HEK293 (cell line): ENCODE data around the gene PJA2.
A peak's percentile ranks its signal among the peaks of the same experiment; 100 is the strongest.

Source experiments
- CTCF ChIA-PET: fragments of 350-600 bp; formaldehyde crosslinking; extraction: SDS; loops from one replicate; lab custom pipeline; 2021; ENCODE audit warnings: antibody characterized with exemption; lab: Yijun Ruan, JAX
- POLR2A ChIA-PET: fragments of 300-600 bp; formaldehyde crosslinking; extraction: SDS; loops from one replicate; lab custom pipeline; 2020; ENCODE audit warnings: antibody characterized with exemption, inconsistent platforms; lab: Yijun Ruan, JAX
- H3K27ac ChIP-seq: fragments of 200-500 bp; sonication (Bioruptor generic); 2 replicates; pipeline ENCODE4 v1.5.1; 2014; ENCODE audit warnings: low read depth, low read length, control low read depth, inconsistent platforms; ENCODE audit errors: extremely low read depth
- H3K36me3 ChIP-seq, 2 experiments: fragments of 200-500 bp in 1 of 2; sonication (Bioruptor generic) in 1 of 2; 1 replicate in 1 of 2; 2 replicates in 1 of 2; pipeline ENCODE4 v1.5.1; 2014 to 2017; ENCODE audit warnings: inconsistent platforms in 2 of 2, low read length in 2 of 2; ENCODE audit not compliant: control insufficient read depth in 2 of 2, insufficient read depth in 1 of 2
- H3K4me1 ChIP-seq: fragments of 200-500 bp; sonication (Bioruptor generic); 2 replicates; pipeline ENCODE4 v1.5.1; 2014; ENCODE audit warnings: mild to moderate bottlenecking, low read length, inconsistent platforms; ENCODE audit not compliant: control insufficient read depth, insufficient read depth
- H3K4me3 ChIP-seq: 2 replicates; pipeline ENCODE4 v1.5.1; 2011; ENCODE audit warnings: low read depth, mild to moderate bottlenecking, control low read depth, low read length, moderate library complexity
- H3K9me3 ChIP-seq: fragments of 200-500 bp; sonication (Bioruptor generic); 2 replicates; pipeline ENCODE4 v1.5.1; 2014; ENCODE audit warnings: low read depth, low read length, inconsistent platforms; ENCODE audit not compliant: control insufficient read depth, insufficient read depth
- BCL11A ChIP-seq: fragments of 450-650 bp; formaldehyde crosslinking; IDR thresholded peaks from 2 replicates; pipeline ENCODE4 v1.5.1; 2016; ENCODE audit warnings: low read depth, missing biosample characterization, missing genetic modification characterization
- FEZF1 ChIP-seq: fragments of 450-650 bp; formaldehyde crosslinking; IDR thresholded peaks from 2 replicates; pipeline ENCODE4 v1.5.1; 2016; ENCODE audit warnings: missing biosample characterization, missing genetic modification characterization
- IKZF3 ChIP-seq: fragments of 450-650 bp; IDR thresholded peaks from 2 replicates; pipeline ENCODE4 v1.5.0; 2018; ENCODE audit warnings: missing biosample characterization, mild to moderate bottlenecking, missing genetic modification characterization, moderate library complexity
- KLF10 ChIP-seq: fragments of 450-650 bp; IDR thresholded peaks from 2 replicates; pipeline ENCODE4 v1.5.1; 2018; ENCODE audit warnings: missing biosample characterization, mild to moderate bottlenecking, missing genetic modification characterization
- MEIS1 ChIP-seq: sonication (generic); formaldehyde crosslinking; IDR thresholded peaks from 2 replicates; pipeline ENCODE4 v1.8.1; 2022; ENCODE audit warnings: missing genetic modification reagents, mild to moderate bottlenecking, borderline replicate concordance
- REPIN1 ChIP-seq: fragments of 450-650 bp; formaldehyde crosslinking; IDR thresholded peaks from 2 replicates; pipeline ENCODE4 v1.5.1; 2017; ENCODE audit warnings: missing biosample characterization, missing genetic modification characterization, low read depth
- SETDB1 ChIP-seq: IDR thresholded peaks from one replicate; pipeline ENCODE4 v1.6.1; 2017; ENCODE audit warnings: mild to moderate bottlenecking, low read length, moderate library complexity, mixed read lengths; ENCODE audit not compliant: insufficient read length
- SP3 ChIP-seq: fragments of 450-650 bp; formaldehyde crosslinking; IDR thresholded peaks from 2 replicates; pipeline ENCODE4 v1.5.1; 2016; ENCODE audit warnings: missing biosample characterization, missing genetic modification characterization
- TRIM28 ChIP-seq: IDR thresholded peaks from 2 replicates; pipeline ENCODE4 v1.6.1; 2011; ENCODE audit warnings: low read length, control low read depth, borderline replicate concordance
- ZFHX2 ChIP-seq: fragments of 450-650 bp; formaldehyde crosslinking; conservative IDR thresholded peaks from 2 replicates; pipeline ENCODE4 v1.5.1; 2016; ENCODE audit warnings: missing biosample characterization, missing genetic modification characterization
- ZFP37 ChIP-seq: fragments of 450-650 bp; formaldehyde crosslinking; IDR thresholded peaks from 2 replicates; pipeline ENCODE4 v1.5.1; 2016; ENCODE audit warnings: missing biosample characterization, missing genetic modification characterization
- ZNF146 ChIP-seq: fragments of 450-650 bp; formaldehyde crosslinking; IDR thresholded peaks from 2 replicates; pipeline ENCODE4 v1.5.1; 2016; ENCODE audit warnings: missing biosample characterization, missing genetic modification characterization
- ZNF175 ChIP-seq: fragments of 450-650 bp; formaldehyde crosslinking; IDR thresholded peaks from 2 replicates; pipeline ENCODE4 v1.5.1; 2016; ENCODE audit warnings: missing biosample characterization, missing genetic modification characterization
- ZNF211 ChIP-seq: fragments of 450-650 bp; formaldehyde crosslinking; IDR thresholded peaks from 2 replicates; pipeline ENCODE4 v1.5.1; 2016; ENCODE audit warnings: low read depth, missing biosample characterization, missing genetic modification characterization
- ZNF335 ChIP-seq: fragments of 450-650 bp; formaldehyde crosslinking; conservative IDR thresholded peaks from 2 replicates; pipeline ENCODE4 v1.5.1; 2016; ENCODE audit warnings: missing biosample characterization, missing genetic modification characterization
- ZNF341 ChIP-seq: fragments of 450-650 bp; formaldehyde crosslinking; IDR thresholded peaks from 2 replicates; pipeline ENCODE4; 2016; ENCODE audit warnings: low read depth, missing biosample characterization, missing genetic modification characterization
- ZNF391 ChIP-seq: fragments of 450-650 bp; formaldehyde crosslinking; IDR thresholded peaks from 2 replicates; pipeline ENCODE4 v1.5.1; 2016; ENCODE audit warnings: low read depth, missing biosample characterization, missing genetic modification characterization, borderline replicate concordance
- ZNF433 ChIP-seq: fragments of 450-650 bp; formaldehyde crosslinking; IDR thresholded peaks from 2 replicates; pipeline ENCODE4 v1.5.1; 2016; ENCODE audit warnings: missing biosample characterization, missing genetic modification characterization, low read depth
- ZNF510 ChIP-seq: fragments of 450-650 bp; formaldehyde crosslinking; IDR thresholded peaks from 2 replicates; pipeline ENCODE4 v1.5.1; 2018; ENCODE audit warnings: mild to moderate bottlenecking, missing genetic modification characterization, missing biosample characterization; ENCODE audit not compliant: insufficient replicate concordance
- ZNF521 ChIP-seq: fragments of 450-650 bp; formaldehyde crosslinking; IDR thresholded peaks from 2 replicates; pipeline ENCODE4 v1.5.1; 2017; ENCODE audit warnings: missing biosample characterization, mild to moderate bottlenecking, missing genetic modification characterization
- ZNF623 ChIP-seq: fragments of 450-650 bp; formaldehyde crosslinking; IDR thresholded peaks from 2 replicates; pipeline ENCODE4 v1.5.1; 2016; ENCODE audit warnings: missing biosample characterization, missing genetic modification characterization
- ZNF629 ChIP-seq: fragments of 450-650 bp; formaldehyde crosslinking; IDR thresholded peaks from 2 replicates; pipeline ENCODE4 v1.5.1; 2017; ENCODE audit warnings: missing biosample characterization, missing genetic modification characterization
- ZNF747 ChIP-seq: fragments of 450-650 bp; formaldehyde crosslinking; IDR thresholded peaks from 2 replicates; pipeline ENCODE4 v1.5.1; 2016; ENCODE audit warnings: missing biosample characterization, missing genetic modification characterization
- ZNF837 ChIP-seq: fragments of 450-650 bp; formaldehyde crosslinking; IDR thresholded peaks from 2 replicates; pipeline ENCODE4 v1.5.1; 2016; ENCODE audit warnings: missing biosample characterization, missing genetic modification characterization
- ZSCAN30 ChIP-seq: fragments of 450-650 bp; IDR thresholded peaks from 2 replicates; pipeline ENCODE4 v1.5.1; 2018; ENCODE audit warnings: missing biosample characterization, mild to moderate bottlenecking, missing genetic modification characterization, moderate library complexity
- ZXDB ChIP-seq: fragments of 450-650 bp; formaldehyde crosslinking; IDR thresholded peaks from 2 replicates; pipeline ENCODE4 v1.5.1; 2016; ENCODE audit warnings: missing biosample characterization, missing genetic modification characterization
- TF ChIP-seq, protein P1 (sequence below): fragments of 450-650 bp; formaldehyde crosslinking; IDR thresholded peaks from 2 replicates; pipeline ENCODE4; 2016; ENCODE audit warnings: missing biosample characterization, missing genetic modification characterization
- TF ChIP-seq, protein P2 (sequence below): fragments of 450-650 bp; formaldehyde crosslinking; IDR thresholded peaks from 2 replicates; pipeline ENCODE4 v1.5.1; 2016; ENCODE audit warnings: missing biosample characterization, missing genetic modification characterization, low read depth
- TF ChIP-seq, protein P3 (sequence below): fragments of 450-650 bp; formaldehyde crosslinking; IDR thresholded peaks from 2 replicates; pipeline ENCODE4 v1.5.1; 2017; ENCODE audit warnings: missing biosample characterization, missing genetic modification characterization
- TF ChIP-seq, protein P4 (sequence below): fragments of 450-650 bp; formaldehyde crosslinking; IDR thresholded peaks from 2 replicates; pipeline ENCODE4 v1.5.1; 2016; ENCODE audit warnings: missing biosample characterization, missing genetic modification characterization

PJA2 gene, protein sequence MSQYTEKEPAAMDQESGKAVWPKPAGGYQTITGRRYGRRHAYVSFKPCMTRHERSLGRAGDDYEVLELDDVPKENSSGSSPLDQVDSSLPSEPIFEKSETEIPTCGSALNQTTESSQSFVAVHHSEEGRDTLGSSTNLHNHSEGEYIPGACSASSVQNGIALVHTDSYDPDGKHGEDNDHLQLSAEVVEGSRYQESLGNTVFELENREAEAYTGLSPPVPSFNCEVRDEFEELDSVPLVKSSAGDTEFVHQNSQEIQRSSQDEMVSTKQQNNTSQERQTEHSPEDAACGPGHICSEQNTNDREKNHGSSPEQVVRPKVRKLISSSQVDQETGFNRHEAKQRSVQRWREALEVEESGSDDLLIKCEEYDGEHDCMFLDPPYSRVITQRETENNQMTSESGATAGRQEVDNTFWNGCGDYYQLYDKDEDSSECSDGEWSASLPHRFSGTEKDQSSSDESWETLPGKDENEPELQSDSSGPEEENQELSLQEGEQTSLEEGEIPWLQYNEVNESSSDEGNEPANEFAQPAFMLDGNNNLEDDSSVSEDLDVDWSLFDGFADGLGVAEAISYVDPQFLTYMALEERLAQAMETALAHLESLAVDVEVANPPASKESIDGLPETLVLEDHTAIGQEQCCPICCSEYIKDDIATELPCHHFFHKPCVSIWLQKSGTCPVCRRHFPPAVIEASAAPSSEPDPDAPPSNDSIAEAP

DNA sequence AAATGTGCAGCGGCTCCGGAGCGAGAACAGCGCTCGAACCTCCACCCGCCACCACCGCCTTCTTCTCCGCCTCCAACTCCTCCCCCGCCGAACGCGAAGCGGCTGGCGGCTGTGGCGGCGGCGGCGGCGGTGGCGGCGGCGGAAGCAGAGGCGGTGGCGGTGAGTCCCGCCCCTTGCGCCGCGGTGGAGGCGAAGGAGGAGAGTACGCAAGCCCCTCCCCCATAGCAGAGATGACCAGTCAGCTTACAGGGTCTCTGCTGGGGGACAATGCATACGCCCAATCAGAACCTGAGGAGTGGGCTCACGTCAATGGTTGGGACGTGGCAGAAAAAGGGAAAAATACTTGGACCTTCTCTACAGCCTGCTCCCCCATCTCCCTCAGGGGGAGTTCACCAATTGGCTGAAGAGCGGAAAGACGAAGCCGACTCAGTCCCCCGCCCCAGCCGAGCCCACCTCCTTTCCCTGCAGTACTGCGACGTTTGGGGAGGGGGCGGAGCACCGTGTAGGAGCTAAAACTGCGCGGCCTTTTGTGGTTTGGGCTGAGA is at the start of gene PJA2:
PJA2 (minus strand) TSS at position 131 of the 545 bp plus-strand sequence. CDS start 26,541 bp downstream, outside the sequence.
- CTCF ChIA-PET = interaction anchor here (0.6 to 0.9 kb wide), 4 partner anchors 58 to 666 kb away, joined by 3 to 5 read pairs (median 3); no protein-coding TSS in a partner anchor
- POLR2A ChIA-PET = interaction anchor here (0.6 to 1.5 kb wide), 6 partner anchors 15 to 682 kb away, joined by 3 to 11 read pairs (median 4); partner anchors contain the start of gene FER
- TF ChIP-seq ZNF391 (tag by site-specific recombination) = no peak
- TF ChIP-seq SETDB1 = no peak
- TF ChIP-seq ZSCAN30 (tag by site-specific recombination) = no peak
- no peak for TF ChIP-seq ZNF521
- TF ChIP-seq ZNF510 (tag by site-specific recombination) = no peak
- no peak for TF ChIP-seq MEIS1 (CRISPR knock-in tag)
- peak; percentile 89 for TF ChIP-seq IKZF3
- TF ChIP-seq, protein P1, sequence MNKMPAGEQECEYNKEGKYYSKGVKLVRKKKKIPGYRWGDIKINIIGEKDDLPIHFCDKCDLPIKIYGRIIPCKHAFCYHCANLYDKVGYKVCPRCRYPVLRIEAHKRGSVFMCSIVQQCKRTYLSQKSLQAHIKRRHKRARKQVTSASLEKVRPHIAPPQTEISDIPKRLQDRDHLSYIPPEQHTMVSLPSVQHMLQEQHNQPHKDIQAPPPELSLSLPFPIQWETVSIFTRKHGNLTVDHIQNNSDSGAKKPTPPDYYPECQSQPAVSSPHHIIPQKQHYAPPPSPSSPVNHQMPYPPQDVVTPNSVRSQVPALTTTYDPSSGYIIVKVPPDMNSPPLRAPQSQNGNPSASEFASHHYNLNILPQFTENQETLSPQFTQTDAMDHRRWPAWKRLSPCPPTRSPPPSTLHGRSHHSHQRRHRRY = no peak
- no peak for TF ChIP-seq ZFP37 (tag by site-specific recombination)
- TF ChIP-seq SP3 (tag by site-specific recombination) = peak; percentile 69; the same call in 1 of the 2 replicates
- no peak for TF ChIP-seq ZXDB (tag by site-specific recombination)
- TF ChIP-seq ZNF146 (tag by site-specific recombination) = no peak
- TF ChIP-seq ZNF747 (tag by site-specific recombination) = no peak
- no peak for TF ChIP-seq FEZF1 (tag by site-specific recombination)
- TF ChIP-seq, protein P2, sequence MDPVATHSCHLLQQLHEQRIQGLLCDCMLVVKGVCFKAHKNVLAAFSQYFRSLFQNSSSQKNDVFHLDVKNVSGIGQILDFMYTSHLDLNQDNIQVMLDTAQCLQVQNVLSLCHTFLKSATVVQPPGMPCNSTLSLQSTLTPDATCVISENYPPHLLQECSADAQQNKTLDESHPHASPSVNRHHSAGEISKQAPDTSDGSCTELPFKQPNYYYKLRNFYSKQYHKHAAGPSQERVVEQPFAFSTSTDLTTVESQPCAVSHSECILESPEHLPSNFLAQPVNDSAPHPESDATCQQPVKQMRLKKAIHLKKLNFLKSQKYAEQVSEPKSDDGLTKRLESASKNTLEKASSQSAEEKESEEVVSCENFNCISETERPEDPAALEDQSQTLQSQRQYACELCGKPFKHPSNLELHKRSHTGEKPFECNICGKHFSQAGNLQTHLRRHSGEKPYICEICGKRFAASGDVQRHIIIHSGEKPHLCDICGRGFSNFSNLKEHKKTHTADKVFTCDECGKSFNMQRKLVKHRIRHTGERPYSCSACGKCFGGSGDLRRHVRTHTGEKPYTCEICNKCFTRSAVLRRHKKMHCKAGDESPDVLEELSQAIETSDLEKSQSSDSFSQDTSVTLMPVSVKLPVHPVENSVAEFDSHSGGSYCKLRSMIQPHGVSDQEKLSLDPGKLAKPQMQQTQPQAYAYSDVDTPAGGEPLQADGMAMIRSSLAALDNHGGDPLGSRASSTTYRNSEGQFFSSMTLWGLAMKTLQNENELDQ (tag by site-specific recombination) = no peak
- TF ChIP-seq, protein P3, sequence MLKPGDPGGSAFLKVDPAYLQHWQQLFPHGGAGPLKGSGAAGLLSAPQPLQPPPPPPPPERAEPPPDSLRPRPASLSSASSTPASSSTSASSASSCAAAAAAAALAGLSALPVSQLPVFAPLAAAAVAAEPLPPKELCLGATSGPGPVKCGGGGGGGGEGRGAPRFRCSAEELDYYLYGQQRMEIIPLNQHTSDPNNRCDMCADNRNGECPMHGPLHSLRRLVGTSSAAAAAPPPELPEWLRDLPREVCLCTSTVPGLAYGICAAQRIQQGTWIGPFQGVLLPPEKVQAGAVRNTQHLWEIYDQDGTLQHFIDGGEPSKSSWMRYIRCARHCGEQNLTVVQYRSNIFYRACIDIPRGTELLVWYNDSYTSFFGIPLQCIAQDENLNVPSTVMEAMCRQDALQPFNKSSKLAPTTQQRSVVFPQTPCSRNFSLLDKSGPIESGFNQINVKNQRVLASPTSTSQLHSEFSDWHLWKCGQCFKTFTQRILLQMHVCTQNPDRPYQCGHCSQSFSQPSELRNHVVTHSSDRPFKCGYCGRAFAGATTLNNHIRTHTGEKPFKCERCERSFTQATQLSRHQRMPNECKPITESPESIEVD (tag by site-specific recombination) = no peak
- TF ChIP-seq, protein P4, sequence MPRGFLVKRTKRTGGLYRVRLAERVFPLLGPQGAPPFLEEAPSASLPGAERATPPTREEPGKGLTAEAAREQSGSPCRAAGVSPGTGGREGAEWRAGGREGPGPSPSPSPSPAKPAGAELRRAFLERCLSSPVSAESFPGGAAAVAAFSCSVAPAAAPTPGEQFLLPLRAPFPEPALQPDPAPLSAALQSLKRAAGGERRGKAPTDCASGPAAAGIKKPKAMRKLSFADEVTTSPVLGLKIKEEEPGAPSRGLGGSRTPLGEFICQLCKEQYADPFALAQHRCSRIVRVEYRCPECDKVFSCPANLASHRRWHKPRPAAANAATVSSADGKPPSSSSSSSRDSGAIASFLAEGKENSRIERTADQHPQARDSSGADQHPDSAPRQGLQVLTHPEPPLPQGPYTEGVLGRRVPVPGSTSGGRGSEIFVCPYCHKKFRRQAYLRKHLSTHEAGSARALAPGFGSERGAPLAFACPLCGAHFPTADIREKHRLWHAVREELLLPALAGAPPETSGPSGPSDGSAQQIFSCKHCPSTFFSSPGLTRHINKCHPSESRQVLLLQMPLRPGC (tag by site-specific recombination) = no peak
- no peak for TF ChIP-seq ZNF433
- no peak for TF ChIP-seq ZNF335 (tag by site-specific recombination)
- no peak for TF ChIP-seq ZNF837 (tag by site-specific recombination)
- TF ChIP-seq ZNF211 (tag by site-specific recombination) = no peak
- TF ChIP-seq ZFHX2 = peak; percentile 98
- TF ChIP-seq ZNF175 (tag by site-specific recombination) = no peak
- TF ChIP-seq ZNF623 (tag by site-specific recombination) = 0 out of 2 replicates have a peak, but pooled peaks have one; percentile 0
- peak; percentile 99 for TF ChIP-seq ZNF341
- TF ChIP-seq TRIM28 = no peak
- TF ChIP-seq KLF10 (tag by site-specific recombination) = peak; percentile 98
- TF ChIP-seq ZNF629 (tag by site-specific recombination) = peak; percentile 25; the same call in 1 of the 2 replicates
- TF ChIP-seq REPIN1 = no peak
- TF ChIP-seq BCL11A (tag by site-specific recombination) = no peak

More for the DNA sequence above, at the start of gene PJA2:
- H3K27ac ChIP-seq = peak within 1 kb of the TSS; percentile 91
- no peaks in the 10 kb centered on the region for H3K9me3 ChIP-seq
- H3K4me3 ChIP-seq = peak within 1 kb of the TSS; percentile 67
- H3K4me1 ChIP-seq = peaks cover 17% of the 10 kb centered on the region; the same call in 1 of the 2 replicates
- H3K36me3 ChIP-seq = no peaks in the 10 kb centered on the region
